NCI-H460 (cell line): Measurements from ENCODE around the gene FAM47B. TPM values are rescaled to one million over a fixed set of nuclear protein-coding genes. Genes with fewer than 3 reads are reported as not detected.
A peak's percentile ranks its signal among the peaks of the same experiment; 100 is the strongest.

Experiments used
- DNase-seq: peaks from one replicate; pipeline ENCODE4 v3.0.0-alpha.2; 2016; ENCODE audit warnings: low read depth; ENCODE audit errors: extremely low read depth
- polyA plus RNA-seq: library from polyadenylated mRNA; depleted of rRNA; stranded (reverse); fragments of >200 nt; gene quantifications from 2 replicates; pipeline ENCODE4 v1.2.3, GENCODE V29; 2014; cell fraction: nucleus; rRNA removed
- total RNA-seq: library from RNA; depleted of rRNA; stranded (reverse); fragments of >200 nt; shearing (Covaris generic); gene quantifications from 2 replicates; pipeline ENCODE4 v1.2.3, GENCODE V29; 2014; rRNA removed

The FAM47B gene
- not detected in 2 replicates for total RNA-seq
- not detected in 2 replicates for polyA plus RNA-seq

DNA sequence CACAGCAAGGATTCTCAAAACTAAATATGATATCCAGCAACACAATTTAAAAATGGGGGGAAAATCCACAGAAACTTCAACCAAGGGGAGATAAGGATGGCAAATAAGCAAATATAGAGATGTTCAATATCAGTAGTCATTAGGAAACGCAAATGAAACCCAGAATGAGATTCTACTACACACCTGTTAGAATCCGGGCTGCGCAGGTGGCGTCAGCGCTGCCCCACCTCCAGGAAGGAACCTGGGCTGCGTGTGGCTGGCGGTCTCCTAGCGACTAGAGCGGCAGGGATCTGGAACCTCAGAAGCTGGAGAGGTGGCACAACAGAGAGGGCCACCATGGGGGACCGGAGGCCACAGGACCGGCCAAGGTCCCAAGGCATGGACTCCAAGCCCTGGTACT is at the start of gene FAM47B:
FAM47B (plus strand) TSS at position 301 of the 400 bp plus-strand sequence; CDS start at position 337, 36 bp downstream.
- no peak for DNase-seq

DNA sequence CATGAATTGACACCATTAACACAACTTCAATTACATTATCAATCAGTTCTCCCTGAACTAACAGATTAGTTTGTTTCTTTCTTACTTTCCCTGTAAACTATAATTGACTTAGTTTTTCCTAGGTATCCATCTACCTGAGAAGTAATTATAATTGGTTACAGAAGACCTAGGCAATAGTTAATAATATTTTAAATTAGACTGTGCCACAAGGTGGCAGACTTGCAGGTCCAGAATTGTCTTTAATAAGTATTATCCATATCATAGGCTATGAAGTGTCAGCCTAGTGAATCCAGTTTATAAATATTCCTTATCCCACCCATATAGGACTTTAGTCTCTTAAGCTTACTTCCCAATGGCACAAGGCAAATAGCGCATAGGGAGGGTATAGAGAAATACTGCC is 48.9 kb upstream of the FAM47B start:
- no peak for DNase-seq

DNA sequence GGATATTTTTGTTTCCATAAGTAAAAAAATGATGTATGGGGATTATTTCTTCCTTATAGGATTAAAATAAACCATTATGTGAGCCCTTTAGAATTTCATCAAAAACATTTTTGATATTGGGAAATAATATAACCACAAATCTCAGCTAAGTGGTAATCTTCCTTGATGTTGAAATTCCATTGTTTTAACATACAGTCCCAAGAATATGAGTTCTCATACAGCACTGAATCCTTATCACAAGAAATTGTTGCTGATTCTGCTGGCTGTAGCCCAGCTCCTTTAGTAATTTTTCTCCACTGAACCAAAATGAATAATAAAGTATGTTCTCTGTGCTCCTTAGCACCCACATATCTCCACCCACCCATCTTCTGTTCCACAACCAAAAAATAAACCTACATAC is 41.9 kb upstream of the FAM47B start:
- DNase-seq = no peak

DNA sequence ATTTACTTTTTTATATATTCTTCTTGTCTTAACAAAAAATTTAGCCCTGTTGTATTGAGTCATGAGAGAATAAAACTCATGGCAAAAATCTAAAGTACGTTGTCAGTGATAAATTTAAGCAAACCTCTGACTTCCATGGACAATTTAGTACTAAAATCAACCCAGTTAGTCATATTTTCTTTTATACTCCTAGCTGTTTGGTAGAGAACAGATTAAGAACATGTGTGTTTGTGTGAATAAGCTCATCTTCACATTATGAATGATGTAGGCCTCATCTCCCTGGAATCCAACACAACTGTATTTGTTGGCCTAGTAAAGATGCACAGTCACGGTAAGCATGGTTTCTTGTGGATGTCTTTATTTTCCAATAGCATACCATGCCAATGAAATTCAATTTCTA is 40.8 kb upstream of the FAM47B start:
- DNase-seq = no peak

DNA sequence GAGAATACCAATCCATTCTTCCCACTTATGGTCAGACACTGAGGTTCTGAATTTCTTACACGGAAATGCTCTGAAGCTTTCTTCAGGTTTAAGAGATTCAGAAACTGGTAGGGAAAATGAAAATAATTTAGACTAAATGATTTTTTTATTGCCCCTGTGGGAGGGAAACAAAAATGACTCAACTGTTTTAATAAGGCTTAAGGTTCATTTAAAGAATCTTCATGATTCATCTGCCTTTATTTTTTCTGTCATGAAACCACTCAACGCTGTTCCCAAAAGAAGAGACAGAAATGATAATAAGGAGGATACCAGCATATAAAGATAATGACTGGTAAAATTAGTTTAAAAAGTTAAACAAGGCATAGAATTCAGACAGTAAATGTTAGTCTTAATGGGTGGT is 39.3 kb upstream of the FAM47B start:
- DNase-seq = no peak

DNA sequence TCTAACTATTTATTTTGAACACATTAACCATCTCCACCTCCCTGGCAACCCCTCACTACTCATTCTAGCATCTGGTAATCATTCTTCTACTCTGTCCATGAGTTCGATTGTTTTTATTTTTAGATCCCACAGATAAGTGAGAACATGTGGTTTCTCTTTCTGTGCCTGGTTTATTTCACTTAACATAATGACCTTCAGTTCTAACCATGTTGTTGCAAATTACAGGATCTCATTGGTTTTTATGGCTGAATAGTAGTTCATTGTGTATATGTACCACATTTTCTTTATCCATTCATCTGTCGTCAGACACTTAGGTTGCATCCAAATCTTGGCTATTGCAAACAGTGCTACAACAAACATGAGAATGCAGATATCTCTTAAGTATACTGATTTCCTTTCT is 33.4 kb upstream of the FAM47B start:
- DNase-seq = no peak

DNA sequence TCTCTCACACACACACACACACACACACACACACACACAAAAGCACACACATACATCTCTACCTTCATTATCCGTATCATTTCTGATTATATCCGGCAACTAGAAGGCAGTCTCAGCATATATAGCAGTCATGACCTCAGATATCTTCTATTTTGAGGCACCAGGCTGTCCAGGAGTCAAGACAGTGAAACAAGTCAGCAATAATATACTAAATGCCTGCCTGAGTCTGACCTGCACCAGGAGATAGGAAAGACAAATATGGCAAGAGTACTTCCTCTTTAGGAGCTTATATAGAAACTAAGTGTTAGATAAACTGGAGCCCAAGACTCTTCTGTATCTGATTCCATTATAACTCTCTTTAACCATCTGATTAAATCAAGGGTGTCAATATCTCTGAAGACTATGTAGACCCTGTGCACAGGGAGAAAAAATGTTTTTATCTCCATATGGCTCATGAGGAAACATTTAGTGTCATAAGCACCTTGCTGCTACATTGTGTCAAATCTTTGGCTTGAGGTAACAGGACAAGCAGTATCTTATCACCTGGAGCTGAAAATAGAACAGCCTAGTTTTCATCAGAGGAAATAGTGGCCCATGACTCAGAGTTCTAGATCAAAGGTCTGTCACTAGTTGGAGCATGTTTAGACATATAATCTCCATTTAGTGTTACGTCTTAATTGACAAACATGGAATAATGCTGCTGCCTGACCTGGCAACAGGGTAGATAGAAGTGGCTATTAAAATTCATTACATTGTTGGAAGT is 27.0 kb upstream of the FAM47B start:
- DNase-seq = no peak

DNA sequence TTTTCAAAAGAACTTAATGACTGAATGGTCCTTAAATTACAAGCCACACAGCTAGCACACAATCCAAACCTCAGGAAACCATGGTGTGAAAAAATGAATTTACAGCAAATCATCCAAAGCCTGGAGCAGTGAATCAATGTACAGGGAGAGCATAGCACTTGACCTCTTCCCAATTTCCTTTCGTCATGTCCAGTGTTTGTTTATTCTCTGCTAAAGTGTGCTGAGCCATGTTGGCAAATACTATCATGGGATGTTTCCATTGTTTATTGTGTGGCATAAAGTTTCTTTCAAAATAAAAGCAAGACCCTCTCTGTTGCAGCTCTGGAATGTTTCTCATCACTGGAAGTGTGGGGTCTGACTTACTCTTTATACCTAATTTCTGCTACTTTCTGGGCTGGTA is 25.4 kb upstream of the FAM47B start:
- no peak for DNase-seq

DNA sequence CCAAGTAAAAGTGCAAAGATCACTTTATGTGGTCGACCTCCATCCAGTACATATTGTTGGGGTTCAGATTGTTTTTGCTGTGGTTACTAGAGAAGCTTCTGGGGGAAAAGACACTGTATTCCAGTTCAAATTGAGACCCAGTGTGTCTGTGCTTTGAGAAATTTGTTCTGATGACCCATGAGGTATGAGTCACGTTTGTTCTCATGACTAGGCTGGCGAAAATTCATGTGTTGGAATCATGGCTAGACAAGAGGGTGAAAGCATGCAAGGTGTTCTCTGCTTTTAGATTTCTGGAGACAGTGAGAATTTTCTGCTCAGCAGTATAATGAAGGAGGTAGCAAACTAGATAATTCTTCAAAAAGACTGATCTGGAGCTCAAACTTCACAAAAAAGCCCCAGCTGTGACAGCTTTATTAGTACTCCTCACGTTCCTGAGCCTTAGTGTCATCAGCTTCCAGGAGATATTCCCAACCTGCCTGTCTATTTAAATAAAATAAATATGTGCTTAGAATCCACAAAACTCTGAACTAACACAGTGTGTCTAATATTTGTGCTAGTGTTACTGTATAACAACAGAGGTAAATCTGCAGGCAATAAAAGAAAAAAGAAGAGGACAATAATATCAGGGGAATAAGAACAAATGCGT is 24.4 kb upstream of the FAM47B start:
- no peak for DNase-seq

DNA sequence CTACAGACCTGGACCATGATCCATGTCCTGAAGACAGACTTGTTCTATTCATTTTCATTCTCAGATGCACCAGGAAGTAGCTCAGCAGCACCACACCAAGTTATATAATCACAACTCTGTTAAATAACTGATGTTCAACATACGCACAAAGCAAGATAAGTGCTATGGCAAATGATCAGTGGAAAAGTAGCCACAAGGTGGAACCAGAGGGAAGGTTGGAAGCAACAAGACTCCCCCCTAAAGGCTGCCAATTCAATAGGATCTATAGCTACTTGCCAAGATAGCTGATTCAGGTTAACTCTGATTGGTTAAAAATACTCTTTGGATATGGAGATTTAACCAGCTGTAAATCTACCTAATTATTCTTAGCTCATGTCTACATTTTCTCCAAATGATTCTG is 23.7 kb upstream of the FAM47B start:
- DNase-seq = peak; percentile 44

DNA sequence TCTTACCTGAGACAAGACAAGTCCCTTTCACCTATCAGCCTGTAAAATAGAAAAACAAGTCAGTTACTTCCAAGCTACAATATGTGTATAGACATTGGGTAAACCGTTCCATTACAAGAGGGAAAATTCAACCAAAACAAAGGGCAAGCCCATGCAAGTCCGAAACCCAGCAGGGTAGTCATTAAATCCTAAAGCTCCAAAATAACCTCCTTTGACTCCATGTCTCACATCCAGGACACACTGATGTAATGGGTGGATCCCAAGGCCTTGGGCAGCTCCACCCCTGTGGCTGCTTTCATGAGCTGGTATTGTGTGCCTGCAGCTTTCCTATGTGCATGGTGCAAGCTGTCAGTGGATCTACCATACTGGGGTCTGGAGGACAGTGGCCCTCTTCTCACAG is 14.7 kb upstream of the FAM47B start:
- DNase-seq = no peak

DNA sequence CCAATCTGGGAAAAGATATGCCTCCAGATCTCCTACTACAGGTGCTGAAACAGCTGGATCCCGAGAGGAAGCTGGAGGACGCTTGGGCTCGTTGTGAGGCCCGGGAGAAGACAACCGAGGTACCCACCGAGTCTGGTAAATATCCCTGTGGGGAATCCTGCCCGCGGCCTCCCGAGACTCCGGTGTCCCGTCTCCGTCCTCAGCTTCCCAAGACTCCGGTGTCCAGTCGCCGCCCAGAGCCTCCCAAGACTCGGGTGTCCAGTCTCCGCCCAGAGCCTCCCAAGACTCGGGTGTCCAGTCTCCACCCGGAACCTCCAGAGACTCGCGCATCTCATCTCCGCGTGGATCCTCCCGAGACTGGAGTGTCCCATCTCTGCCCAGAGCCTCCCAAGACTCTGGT is 639 bp downstream of the FAM47B start:
- no peak for DNase-seq

DNA sequence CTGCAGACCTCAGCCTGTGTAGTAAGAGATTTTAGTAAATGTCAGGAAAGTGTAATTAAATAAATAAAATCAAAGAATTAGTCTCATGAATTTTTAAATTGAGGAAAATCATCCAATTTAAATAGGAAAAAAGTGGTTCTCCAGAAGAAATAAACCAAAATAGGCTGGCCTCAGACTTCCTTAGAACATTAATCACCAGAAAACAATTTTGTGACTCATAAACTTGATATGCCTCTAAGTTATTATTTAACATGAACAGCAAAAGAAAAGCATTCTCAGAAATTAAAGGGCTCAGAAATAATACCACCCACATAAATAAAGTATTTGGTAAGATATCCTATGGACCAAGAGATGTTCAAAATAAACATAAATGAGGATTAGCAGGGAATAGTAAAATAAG is 14.3 kb downstream of the FAM47B start:
- no peak for DNase-seq

DNA sequence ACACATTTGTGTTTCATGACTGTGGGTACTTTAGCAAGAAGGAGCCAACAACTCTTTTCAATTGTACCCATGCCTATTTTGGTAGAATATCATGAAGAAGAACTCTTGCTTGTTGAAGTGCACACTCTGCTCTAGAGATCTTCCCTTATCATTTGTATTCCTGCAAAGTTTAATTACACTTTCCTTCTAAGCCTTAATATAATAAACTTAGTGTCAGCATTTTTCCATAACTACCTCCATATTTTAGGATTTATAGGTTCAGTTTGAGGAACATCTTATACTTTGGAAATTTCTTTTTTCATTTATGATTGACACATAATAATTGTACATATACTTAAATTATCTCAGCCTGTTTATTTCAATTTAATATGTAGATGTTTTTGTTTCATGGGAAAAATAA is 19.1 kb downstream of the FAM47B start:
- DNase-seq = no peak

DNA sequence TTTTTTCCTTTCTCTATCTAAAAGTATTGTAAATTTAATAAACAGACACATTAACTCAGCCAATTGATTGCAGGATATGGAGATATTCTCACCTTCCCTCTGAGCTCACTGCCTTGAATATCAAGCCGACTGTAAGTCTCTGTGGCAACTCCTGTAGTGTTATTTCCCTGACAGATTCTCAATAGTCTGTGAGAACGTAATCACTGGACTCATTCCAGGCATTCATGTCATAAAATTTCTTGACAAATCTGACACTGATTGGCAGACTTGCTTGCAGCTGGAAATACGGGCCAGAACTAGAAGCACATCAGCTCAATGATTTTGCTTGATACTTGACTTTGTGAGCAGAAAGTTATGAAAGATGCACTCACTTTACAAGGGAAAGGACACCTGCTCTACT is 29.6 kb downstream of the FAM47B start:
- peak; percentile 16 for DNase-seq

DNA sequence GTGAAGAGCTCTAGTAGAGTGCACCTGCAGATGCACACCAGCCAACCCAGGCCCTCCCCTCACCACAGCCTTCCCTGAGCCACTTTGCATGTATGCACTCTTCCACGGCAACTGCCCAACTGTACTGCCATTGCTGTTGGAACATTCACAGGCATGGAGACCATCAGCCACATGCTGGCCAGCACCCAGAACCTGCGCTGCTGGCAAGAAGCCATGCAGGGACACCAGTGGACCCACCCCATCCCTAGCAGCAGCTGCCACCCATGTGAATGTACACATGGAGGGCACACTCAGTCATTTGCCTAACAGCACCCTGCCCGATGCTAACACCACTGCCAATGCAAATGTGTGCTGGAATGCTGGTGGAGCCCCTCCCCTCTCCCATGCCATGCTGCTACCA is 35.6 kb downstream of the FAM47B start:
- no peak for DNase-seq

DNA sequence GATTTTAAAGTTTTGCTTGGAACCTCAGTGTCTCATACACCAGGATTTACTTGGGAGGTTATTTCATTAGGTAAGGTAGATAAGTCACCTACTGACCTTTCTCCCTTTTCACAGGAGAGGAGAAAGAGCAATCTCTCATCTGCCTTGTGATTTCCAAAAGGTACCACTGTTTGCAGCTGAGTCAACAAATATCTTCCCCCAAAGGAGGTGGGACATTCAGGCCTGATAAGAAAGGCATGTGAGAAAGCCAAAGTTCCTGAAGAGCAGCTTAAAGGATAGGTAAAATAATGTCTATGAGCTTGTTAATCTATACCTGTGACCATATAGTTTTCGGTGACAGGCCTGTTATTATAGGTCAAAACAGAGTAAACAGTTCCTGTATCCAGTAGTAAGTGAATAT is 45.0 kb downstream of the FAM47B start:
- DNase-seq = no peak
